GM19351 (cell line): ENCODE results near the gene TRUB2.
"Not testable (repeated sequence)": the region's sequence is repeated elsewhere in the genome, so short reads cannot be mapped to it uniquely, and the experiment has no call there.

Source experiments
- ATAC-seq: cut with Tn5 transposase; IDR thresholded peaks from one replicate; pipeline ENCODE4 v1.9.1; 2021; ENCODE audit warnings: mild to moderate bottlenecking, moderate library complexity; ENCODE audit not compliant: unreplicated experiment

The TRUB2 gene

DNA sequence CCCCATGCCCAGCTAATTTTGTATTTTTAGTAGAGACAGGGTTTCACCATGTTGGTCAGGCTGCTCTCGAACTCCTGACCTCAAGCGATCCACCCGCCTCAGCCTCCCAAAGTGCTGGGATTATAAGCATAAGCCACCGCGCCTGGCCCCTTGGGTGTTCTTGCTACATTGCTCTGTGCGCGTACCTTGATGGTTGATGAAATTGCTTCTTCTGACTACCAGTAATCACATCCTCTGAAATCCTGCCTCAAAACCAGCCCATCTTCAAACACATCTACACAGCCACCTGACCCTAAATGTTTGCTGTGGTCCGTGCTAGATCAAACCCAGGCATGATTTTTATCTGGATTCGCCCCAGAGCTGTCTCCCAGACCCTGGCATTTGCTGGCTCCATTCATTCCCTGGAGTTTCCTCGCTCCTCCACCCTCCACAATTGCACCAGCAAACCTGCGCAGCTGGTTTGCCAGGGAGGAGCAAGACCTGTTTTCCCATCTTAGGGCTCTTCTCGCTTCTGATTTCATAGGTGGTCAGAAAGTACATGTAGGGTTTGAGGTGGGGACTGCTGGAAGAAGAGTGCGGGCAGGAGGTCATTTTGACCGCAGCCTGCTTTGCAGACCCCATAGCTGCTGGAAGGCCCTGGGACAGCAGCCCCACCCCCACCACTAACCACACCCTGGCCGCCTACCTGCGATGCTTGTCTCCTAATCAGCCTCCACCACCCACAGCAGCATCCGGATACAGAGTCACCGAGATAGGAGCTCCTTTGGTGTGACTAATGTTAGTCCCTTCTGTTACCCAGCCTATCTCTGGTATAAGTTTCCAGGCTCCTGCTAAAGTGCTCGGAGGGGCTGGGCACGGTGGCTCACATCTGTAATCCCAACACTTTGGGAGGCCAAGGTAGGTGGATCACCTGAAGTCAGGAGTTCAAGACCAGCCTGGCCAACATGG, 23.4 kb downstream of the TRUB2 start:
- ATAC-seq: no peak

DNA sequence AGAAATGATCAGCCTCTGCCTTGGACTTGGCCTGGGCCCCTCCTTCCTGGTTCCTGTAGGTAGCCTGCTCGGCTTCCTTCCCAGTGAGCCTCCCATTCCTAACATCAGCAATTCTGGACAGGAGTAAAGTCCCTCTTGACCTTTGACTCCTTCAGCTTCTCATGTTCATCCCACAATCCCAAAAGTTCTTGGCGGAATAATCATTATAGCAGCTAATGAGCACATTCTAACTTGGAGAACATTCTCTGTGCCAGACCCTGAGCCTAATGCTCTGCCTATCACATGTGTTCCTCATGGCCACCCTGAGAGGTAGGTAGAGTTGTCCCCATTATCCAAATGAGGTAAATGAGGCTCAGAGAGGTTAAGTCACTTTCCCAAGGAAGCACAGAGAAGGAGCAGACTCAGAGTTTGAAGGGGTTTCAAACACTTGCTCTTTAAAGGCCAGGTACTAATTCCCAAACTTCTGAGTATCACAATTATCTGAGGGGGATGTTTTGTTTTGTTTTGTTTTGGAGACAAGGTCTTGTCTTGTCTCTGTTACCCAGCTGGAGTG, 24.9 kb downstream of the TRUB2 start:
- ATAC-seq: no peak

DNA sequence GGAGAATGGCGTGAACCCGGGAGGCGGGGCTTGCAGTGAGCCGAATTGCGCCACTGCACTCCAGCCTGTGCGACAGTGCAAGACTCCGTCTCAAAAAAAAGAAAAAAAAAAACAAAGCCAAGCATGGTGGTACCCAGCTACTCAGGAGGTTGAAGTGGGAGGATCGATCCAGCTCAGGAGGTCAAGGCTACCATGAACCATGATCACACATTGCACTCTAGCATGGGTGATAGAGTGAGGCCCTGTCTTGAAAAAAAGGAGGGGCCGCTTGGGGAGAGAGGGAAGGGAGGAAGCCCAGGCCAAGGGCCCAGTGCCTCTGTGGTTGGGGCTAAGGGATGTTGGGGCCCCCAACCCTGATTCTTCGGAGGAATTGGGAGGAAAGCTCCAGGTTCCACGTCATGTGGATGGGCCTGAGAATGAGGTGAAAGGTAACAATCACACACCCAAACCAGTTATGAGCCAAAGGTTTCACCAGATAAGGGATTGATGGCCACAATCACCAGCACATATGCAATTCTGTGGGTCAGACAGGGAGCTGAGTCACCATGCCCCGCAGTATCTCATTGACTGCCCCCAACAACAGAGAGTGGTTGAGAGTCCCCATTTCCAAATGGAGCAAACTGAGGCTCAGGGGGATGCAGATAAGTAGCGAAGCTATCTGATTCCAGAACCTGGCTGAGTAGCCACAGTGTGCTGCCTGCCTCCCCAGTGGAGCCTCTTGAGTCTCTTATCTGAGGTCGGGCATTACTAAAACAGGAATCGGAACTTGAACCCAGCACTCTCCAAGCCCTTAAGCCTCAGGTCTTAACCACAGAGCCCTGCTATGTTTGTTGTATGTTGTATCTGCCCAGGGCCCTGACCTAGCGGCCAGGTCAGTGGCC, 25.7 kb downstream of the TRUB2 start:
- no peak for ATAC-seq

DNA sequence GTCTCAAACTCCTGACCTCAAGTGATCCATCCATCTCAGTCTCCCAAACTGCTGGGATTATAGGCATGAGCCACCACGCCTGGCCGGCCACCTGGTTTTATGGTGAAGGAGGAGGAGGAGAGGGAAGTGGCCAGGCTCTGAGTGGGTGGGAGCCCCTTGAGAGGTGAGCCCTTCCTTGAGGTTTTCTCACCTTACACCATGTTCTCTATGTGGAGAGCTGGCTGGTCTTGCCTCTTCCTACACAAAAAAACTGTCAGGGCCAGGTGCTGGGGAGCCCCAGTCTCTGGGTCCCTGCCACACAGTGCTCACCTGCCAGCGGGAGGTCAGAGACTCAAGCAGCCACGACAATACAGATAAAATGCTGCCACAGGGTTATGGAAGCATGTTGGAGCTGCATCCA, 28.1 kb downstream of the TRUB2 start:
- ATAC-seq: no peak

DNA sequence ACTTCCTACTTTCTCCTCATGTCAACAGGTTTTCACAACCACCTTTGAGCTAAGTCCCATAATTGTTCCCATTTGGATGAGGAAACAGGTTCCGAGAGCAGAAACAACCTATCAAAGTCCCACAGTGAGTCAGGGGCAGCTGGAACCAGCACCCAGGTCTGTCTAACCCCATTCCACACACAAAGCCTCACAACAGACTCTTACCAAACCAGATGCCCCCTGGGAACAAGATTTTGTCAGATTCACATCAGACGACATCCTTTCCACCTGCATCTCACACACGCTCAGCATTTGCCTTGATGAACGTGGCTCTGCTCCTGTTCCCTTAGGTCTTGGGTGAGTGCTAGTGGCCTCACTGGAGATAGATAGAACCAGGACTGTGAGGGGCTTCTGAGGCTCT, 29.2 kb downstream of the TRUB2 start:
- no peak for ATAC-seq

DNA sequence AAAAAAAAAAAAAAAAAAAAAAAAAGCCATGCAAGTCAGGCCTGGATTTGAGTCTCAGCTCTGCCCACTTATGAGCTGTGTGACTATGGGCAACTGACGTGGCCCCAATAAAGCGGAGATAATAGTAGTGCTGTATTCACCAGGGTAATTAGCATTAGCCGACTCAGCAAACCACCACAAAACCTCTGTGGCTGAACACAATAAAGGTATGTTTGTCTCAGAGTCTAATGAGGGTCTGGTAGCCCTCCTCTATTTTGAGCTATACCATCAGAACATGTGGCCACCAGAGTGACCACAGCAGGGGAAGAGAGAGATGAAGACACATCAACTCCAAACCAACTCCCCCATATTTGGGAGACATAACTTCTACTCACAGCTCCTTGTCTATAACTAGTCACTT, 30.2 kb downstream of the TRUB2 start:
- no peak for ATAC-seq

DNA sequence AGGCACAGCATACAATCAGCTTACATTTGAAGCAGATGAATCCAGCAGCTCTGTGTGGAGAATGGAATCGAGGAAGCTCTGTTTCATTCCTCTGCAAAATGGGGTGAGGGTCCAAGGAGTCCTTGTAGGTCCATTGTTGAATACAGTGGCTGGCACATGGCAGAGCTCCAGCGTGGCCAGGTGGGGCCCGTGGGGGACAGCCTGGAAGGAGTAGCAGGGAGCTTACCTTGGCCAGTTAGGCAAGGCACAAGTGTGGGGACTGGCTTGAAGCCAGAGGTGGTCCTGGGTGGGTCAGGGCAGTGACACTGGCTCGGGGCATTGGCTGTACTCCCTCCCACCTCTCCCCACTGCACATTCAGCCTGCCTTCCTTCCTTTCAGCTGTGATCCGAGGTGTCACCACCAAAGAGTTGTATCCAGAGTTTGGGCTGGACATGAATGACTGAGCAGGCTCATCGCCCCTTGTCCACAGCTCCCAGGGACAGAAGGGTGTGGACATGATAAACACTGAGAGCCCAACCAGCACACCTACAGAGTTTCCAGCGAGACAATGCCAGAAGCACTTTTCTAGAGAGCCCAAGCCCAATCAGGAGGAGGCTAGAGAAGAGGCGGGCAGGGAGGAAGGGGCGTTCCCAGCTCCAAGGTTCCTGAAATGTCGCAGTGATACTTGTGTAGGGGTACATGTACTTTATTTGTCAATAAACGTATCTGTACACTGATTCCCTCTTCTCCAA, 33.8 kb downstream of the TRUB2 start:
- no peak for ATAC-seq

DNA sequence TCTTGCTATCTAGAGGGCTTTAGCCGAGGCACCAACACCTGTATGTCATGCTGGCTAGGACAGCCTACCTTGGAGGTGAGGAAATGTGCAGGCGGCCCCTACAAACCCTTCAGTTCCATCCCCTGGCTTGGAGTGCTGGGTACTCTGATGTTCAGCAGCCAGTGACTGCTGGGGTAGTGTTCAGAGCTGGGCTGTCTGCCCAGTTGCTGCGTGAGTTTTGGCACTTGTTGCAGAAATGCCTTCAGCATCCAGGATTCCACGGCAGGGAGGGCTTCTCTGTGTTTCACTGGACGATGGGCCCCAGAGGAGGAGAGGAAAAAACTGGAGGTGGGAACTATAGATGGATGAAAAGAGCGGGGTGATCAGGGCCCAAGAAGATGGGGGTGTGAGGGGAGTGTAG, 35.8 kb downstream of the TRUB2 start:
- ATAC-seq: no peak

DNA sequence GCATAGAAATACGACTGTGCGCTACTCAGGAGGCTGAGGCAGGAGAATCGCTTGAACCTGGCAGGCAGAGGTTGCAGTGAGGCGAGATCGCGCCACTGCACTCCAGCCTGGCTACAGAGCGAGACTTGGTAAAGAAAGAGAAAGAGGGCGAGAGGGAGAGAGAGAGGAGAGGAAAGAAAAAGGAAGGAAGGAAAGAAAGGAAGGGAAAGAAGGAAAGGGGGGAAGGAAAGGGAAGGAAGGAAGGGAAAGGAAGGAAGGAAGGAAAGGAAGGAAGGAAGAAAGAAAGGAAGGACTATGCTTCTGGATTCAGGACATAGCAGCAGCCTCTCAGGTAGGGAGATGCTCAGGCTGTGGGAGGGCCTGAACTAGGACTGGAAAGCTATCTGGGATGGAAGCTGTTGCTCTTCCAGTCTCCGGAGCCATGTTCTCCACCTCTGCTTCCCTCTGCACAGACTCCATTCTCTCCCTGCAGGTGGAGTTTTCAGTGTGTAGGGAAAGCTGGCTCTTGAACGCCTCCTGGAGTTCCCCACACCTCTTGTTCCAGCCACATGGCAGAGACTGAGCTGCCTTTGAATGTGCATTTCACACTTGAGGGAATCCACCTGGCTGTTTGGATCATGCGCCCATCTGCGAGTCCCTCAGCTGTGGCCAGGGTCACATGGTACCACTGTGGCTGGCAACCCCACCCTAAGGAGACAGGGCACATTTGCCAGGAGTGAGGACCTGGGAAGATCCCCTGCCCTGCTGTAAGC, 37.0 kb downstream of the TRUB2 start:
- ATAC-seq: no peak

DNA sequence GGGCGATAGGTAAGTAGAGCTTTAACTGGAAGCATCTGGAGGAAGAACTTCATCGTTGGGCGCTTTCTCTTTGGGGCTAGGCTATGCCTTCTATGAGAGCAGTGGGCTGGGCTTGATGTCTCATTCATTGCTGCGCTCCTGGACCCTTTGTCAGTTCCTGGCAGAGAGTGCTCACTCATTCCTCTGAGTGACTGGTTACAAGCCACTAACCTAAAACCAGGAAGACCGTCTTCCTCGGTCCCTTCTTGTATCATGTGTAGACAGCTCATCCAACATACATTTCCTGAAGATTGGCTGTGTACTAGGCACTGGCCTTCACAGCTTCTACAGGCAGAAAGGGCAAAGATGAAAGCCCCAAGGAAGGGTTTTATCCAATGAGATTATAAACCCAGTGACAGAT, 39.7 kb downstream of the TRUB2 start:
- ATAC-seq: no peak

DNA sequence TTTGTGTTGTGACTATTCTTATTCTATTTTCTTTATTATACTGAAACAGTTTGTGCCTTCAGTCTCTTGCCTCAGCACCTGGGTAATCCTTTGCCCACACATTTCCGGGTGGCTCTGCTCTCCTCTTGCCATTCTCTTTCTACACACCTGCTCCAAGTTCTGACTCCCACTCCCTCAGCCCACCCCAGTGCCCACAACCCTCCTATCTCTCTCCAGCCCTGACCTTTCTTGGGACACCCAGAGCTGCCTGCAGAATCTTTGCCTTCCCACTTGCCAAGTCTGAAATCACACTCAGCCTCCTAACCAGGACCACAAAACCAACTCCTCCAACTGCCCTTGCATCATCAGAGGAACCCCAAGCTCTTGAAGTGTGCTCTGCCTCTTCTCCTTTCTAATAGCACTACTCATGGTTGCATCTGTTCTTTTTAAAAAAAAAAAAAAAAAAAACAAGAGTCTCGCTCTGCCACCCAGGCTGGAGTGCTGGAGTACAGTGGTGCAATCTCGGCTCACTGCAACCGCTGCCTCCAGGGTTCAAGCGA, 42.1 kb downstream of the TRUB2 start:
- ATAC-seq: no peak

DNA sequence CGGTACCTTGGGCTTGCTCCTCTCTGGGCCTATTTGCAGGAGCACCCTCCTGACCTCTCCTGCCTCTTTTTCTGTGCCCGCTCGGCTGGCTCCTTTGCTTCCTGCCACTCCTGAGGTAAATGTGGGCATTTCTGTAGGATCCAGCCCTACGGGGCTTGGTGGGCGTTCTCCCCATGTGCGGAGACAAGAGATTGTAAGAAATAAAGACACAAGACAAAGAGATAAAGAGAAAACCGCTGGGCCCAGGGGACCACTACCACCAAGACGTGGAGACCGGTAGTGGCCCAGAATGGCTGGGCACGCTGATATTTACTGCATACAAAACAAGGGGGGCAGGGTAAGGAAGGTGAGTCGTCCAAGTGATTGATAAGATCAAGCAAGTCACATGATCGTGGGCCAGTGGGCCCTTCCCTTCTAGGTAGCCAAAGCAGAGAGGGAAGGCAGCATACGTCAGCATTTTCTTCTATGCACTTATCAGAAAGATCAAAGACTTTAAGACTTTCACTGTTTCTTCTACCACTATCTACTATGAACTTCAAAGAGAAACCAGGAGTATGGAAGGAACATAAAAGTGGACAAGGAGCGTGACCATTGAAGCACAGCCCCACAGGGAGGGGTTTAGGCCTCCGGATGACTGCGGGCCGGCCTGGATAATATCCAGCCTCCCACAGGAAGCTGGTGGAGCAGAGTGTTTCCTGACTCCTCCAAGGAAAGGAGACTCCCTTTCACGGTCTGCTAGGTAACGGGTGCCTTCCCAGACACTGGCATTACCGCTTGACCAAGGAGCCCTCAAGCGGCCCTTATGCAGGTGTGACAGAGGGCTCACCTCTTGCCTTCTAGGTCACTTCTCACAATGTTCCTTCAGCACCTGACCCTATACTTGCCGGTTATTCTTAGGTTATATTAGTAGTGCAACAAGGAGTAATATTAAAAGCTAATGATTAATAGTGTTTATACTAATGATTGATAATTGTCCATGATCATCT, 42.9 kb downstream of the TRUB2 start:
- ATAC-seq: not testable (repeated sequence)

DNA sequence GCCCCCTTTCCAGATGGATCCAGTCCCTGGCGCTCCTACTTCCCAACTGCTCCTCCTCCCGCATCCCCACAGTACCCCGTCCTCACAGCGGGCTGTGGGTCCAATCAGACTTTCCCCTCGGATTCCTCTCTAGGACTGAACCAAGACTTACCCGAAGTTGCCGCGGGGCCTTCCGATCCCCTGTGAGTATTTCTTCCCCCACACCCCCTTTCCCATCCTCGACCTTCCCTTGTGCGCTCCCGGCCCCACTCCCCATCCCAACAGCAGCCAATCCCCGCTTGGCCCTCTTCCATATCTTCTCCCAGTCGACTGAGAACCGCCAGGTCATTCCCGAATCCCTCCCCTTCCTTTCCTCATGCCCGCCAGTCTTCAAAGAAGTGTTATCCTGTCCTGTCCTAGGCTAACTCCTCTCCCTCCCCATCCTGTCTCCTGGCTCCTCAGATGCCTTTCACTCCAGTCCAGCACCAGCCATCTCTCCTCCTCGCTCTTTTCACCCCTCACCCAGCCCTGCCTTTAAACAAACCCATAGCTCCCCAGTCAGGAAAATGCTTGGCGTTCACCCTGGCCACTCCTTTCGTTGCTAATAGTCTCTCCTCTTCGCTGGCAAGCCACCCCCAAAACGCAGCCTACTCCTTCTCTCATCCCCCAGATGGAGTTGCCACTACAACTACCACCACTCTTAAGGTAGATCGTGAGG, 45.5 kb downstream of the TRUB2 start:
- ATAC-seq: no peak

DNA sequence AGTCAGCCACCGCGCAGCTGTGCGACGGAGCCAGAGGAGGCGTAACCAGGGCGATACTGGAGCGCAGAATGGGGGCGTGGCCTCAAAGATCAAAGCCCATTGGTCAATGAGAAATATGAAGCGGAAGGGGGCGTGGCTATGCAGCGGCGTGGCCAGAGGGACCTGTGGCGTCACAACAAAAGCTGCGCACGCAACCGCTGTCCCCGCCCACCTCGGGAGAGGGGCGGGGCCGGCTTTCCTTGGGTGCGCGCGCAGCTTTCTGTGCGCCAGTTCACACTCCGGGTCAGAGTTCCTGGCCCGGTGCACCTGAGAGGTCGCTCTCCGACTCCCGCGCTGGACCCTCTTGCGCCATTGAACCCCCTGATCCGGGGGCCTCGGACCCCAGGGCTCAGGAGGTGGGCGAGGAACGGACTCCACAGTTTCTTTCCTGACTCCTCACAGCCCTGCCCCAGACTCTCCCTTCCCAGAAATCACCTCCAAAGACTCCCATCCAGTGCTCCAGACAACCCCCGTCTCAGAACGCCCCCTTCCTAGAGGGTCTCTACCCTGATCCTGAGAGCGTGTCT, 46.2 kb downstream of the TRUB2 start, which contains the start of gene SWI5:
Gene SWI5 (plus strand): TSS at position 269 of the 566 bp plus-strand sequence.
- ATAC-seq: peak; percentile 92

DNA sequence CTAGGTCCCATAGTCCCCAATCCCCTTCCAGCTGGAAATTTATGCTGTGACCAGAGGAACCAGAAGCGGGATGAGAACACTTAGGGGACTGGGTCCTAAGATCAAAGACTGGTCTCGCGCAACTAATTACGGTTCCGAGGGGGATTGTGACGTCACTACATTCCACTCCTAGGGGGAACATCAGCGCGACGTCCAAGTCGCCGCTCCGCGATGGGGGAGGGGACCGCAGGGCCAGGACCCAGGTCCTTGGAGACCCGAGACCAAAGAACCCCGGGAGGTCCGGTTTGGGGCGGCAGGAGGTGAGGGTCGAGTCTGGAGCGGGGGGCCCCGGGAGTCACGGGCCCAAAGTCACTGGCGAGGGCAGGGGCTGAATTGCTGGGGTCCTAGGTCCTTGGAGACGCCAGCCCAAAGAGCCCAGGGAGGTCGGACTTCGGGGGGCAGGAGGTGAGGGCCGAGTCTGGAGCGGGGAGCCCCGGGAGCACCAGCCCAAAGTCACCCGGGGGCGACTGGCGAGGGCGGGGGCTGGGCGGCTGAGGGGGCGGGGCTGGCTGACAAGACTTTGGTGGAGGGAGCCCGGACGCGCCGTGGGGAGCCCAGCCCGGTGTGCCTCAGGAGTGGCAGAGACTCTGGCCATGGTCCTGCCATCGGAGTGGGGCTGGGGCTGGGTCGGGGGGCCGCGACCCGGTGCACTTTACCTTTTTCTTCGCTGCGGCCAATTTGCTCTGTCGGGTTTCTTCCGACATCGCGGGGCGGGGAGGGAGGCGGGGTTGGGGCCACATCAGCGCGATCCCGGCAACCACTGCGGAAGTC, 46.8 kb downstream of the TRUB2 start, which contains the start of gene GOLGA2:
Gene GOLGA2 (minus strand): TSS at position 810 of the 810 bp plus-strand sequence. CDS start 31 bp downstream, at position 779.
- ATAC-seq: peak; percentile 49

DNA sequence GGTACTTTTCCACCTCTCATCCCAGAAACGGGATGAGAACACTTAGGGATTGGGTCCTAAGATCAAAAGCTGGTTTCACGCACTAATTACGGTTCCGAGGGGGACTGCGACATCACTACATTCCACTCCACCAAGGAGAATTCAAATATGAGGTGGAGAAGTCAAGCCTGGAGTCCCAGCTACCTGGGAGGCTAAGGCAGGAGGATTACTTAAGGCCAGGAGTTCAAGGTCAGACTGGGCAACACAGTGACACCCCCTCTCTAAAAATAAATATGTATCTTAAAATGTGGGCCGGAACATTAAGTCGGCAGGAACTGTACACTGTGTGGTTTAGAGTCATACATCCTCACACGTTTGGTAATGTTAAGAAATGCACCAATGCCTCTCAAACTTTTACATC, 48.0 kb downstream of the TRUB2 start:
- ATAC-seq: no peak

DNA sequence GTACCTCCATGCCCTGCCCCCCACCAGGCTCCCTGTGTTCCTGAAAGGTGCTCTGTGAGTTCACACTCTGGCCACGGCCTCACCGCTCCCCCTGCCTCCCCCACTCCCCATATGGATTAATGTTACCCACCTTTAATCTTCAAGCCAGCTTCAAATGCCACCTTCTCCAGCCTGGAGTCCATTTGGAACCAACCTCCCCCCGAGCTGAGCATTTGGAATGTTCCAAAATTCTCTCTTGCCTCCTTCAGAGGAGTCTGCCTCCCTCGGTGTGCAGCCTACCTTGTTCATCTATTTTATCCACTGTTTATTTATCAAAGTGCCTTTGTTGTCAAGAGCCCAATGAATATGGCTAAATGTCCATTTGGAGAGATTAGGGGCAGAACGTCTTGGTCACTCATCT, 50.7 kb downstream of the TRUB2 start:
- no peak for ATAC-seq
